ENCODE results near the gene SUPT6H. TPM values are rescaled to one million over a fixed set of nuclear protein-coding genes. Genes with fewer than 3 reads are reported as not detected.
A peak's percentile ranks its signal among the peaks of the same experiment; 100 is the strongest.

Gene SUPT6H
- total and polyA plus RNA-seq, 2 of the 4 experiments (the other 2 are of a cell fraction), result 41.4 to 44.8 TPM

GRCh38 chr17:28718333-28719020, 56.5 kb downstream of the SUPT6H start:
- Histone ChIP-seq H2BK20ac (ENCODE audit: low read depth, low read length) (peak overlapping the region; percentile 91), H2AK5ac (ENCODE audit: low read depth, low read length) (peak overlapping the region; percentile 100), H2BK15ac (ENCODE audit: low read depth, low read length) (peak overlapping the region; percentile 99), H3K9me1 (ENCODE audit: insufficient read depth, low read length) (peaks cover 15% of the 10 kb centered on the region; the same call in 1 of the 2 replicates), H4K20me1 (ENCODE audit: insufficient read depth, low read length) (peaks cover 51% of the 10 kb centered on the region), H3K56ac (ENCODE audit: extremely low read depth, insufficient read depth, low read length) (peak overlapping the region; percentile 96), H3K27ac (ENCODE audit: insufficient read depth, low read length) (peak overlapping the region; percentile 98), H3K36me3 (ENCODE audit: control insufficient read depth, insufficient read depth, low read length) (peaks cover 45% of the 10 kb centered on the region), H3K4me1 (ENCODE audit: control insufficient read depth, insufficient read depth, low read length) (peaks cover 13% of the 10 kb centered on the region), H2AFZ (replicated peaks; ENCODE audit: low read length, poor library complexity) (peak overlapping the region; percentile 96), H3K14ac (replicated peaks; ENCODE audit: low read depth, low read length) (peak overlapping the region; percentile 89), H4K8ac (ENCODE audit: low read depth in 2 of 2, low read length in 2 of 2) (peak overlapping the region; percentile 92 to 94), H3K4ac (ENCODE audit: low read depth, low read length) (peak overlapping the region; percentile 99), H3K79me1 (ENCODE audit: low read depth in 1 of 2, low read length in 2 of 2) (peaks cover 12 to 64% of the 10 kb centered on the region in 2 experiments; a peak in 3 of 4 replicates), H4K91ac (ENCODE audit: insufficient read depth, low read depth, low read length) (peak overlapping the region; percentile 96), H3K4me2 (ENCODE audit: low read depth, low read length) (peak overlapping the region; percentile 92), H3K27me3 (ENCODE audit: control insufficient read depth, insufficient read depth, low read length) (no peaks in the 10 kb centered on the region), H3K4me3 (ENCODE audit: insufficient read depth, low read depth, low read length) (peak overlapping the region; percentile 80), H2BK120ac (ENCODE audit: low read depth, low read length) (peak overlapping the region; percentile 96), H4K5ac (ENCODE audit: low read depth, low read length) (peak overlapping the region; percentile 97), H2AK9ac (replicated peaks; ENCODE audit: low read depth, low read length, poor library complexity) (peak overlapping the region; percentile 96), H3K9ac (ENCODE audit: low read depth, low read length) (peak overlapping the region; percentile 74), H3K9me3 (ENCODE audit: control insufficient read depth, insufficient read depth, low read length) (no peaks in the 10 kb centered on the region), H3K23ac (ENCODE audit: low read depth, low read length) (peak overlapping the region; percentile 95), H2BK5ac (ENCODE audit: low read depth, low read length, poor library complexity, severe bottlenecking) (peak overlapping the region; percentile 99), H3K18ac (ENCODE audit: low read depth, low read length) (peak overlapping the region; percentile 98)
- ChIA-PET CTCF (no interaction called here), POLR2A (ENCODE audit: unreplicated experiment) (interaction anchor here (1.5 kb wide), 1 partner anchor 8 kb away, joined by 6 read pairs; no protein-coding TSS in a partner anchor)
- dilution Hi-C loops (cut with HindIII; ENCODE audit: low sequenced_read_pairs, unreplicated experiment), result no loop called here
- in situ Hi-C loops (cut with MboI; ENCODE audit: low sequenced_read_pairs), result no loop called here
- intact Hi-C loops (cut with micrococcal nuclease), result no loop called here
- BruUV-seq (replicated peaks), result no TSS peak
- ATAC-seq (ENCODE audit: low read depth) (peak; percentile 0; the same call in 1 of the 2 replicates), DNase-seq (no peak)
- TF ChIP-seq SMC3 (IDR thresholded peaks at IDR 0.05; ENCODE audit: low read depth, low read length), result no peak
- TF ChIP-seq POLR2A (IDR thresholded peaks at IDR 0.05; ENCODE audit: low read depth, low read length), result no peak
- no peak for TF ChIP-seq USF2 (IDR thresholded peaks at IDR 0.05; ENCODE audit: low read depth, low read length)
- no peak for TF ChIP-seq FOS (IDR thresholded peaks at IDR 0.05; ENCODE audit: low read depth, low read length)
- TF ChIP-seq ELK1 (IDR thresholded peaks at IDR 0.05; ENCODE audit: borderline replicate concordance, low read depth, low read length), result no peak
- no peak for TF ChIP-seq CEBPB (IDR thresholded peaks at IDR 0.05; ENCODE audit: low read depth, low read length)
- TF ChIP-seq RCOR1 (IDR thresholded peaks at IDR 0.05; ENCODE audit: insufficient replicate concordance, low read length), result no peak
- no peak for TF ChIP-seq RAD21 (IDR thresholded peaks at IDR 0.05; ENCODE audit: low read length)
- TF ChIP-seq RFX5 (IDR thresholded peaks at IDR 0.05; ENCODE audit: low read depth, low read length), result no peak
- no peak for TF ChIP-seq MAZ (IDR thresholded peaks at IDR 0.05; ENCODE audit: borderline replicate concordance, low read depth, low read length)
- no peak for TF ChIP-seq NFE2L2 (IDR thresholded peaks at IDR 0.05; ENCODE audit: low read depth, low read length)
- TF ChIP-seq CHD1 (IDR thresholded peaks at IDR 0.05; ENCODE audit: low read depth, low read length), result no peak
- TF ChIP-seq MXI1 (IDR thresholded peaks at IDR 0.05; ENCODE audit: borderline replicate concordance, low read depth, low read length), result no peak
- TF ChIP-seq BHLHE40 (IDR thresholded peaks at IDR 0.05; ENCODE audit: low read depth, low read length), result no peak
- TF ChIP-seq MAFK (IDR thresholded peaks at IDR 0.05; ENCODE audit: low read depth, low read length), result no peak
- 0% methylated on average over 4 of the region's 18 CpGs; no CpG with 5 or more reads in 1 of the 2 experiments for WGBS, 2 experiments (ENCODE audit: extremely low coverage in 2 of 2, insufficient read length in 1 of 2)

All from IMR-90 (cell line).